ENCODE measurements around the gene AATF. TPM values are rescaled to one million over a fixed set of nuclear protein-coding genes. Genes with fewer than 3 reads are reported as not detected.

The AATF gene
- total and polyA plus RNA-seq, 9 of the 15 experiments (the other 6 are each of a cell fraction or from before 2014, with no cell fraction given): 34.5 to 133 (median 90.1) TPM

DNA sequence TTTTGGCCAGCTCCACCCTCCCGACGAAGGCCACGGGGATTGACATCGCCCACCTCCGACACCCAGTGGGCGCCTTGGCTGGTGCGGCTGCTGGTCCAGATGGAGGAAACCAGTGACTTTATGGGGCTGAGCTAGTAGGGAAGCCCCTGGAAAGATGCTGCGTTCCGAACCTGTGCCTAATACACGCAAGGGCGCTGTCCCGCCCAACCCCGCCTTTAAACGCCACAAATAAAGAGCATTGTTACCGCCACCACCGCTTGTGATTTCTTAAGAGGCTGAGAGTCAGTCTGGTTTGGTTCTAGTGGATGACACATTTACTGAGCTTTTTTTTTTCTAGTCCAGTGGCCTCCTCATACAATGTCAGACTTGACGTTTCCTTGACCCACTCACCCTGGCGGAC lies 107.9 kb downstream of the AATF start:
- no peak overlapping the region for H3K4me2 ChIP-seq (ENCODE audit: insufficient read depth, low read length)
- no TSS peak for BruUV-seq (replicated peaks)
- H3K79me2 ChIP-seq (ENCODE audit: control insufficient read depth, insufficient read depth, low read length): no peaks in the 10 kb centered on the region
- no peak for FAIRE-seq
- ChIA-PET POLR2A (no interaction called here), CTCF (ENCODE audit: low intra/inter-chr PET ratio) (no interaction called here)
- no peaks in the 10 kb centered on the region for H3K9me3 ChIP-seq (replicated peaks; ENCODE audit: control insufficient read depth, insufficient read depth, low read depth, low read length)
- no peak overlapping the region for H3K27ac ChIP-seq (ENCODE audit: extremely low read depth, low read depth, low read length)
- in situ Hi-C loops (cut with MboI) (no loop called here), intact Hi-C loops (cut with micrococcal nuclease) (no loop called here)
- DNase-seq (ENCODE audit: extremely low read depth in 1 of 4, low spot score in 3 of 4): no peak
- H4K20me1 ChIP-seq (replicated peaks; ENCODE audit: control insufficient read depth, insufficient read depth, low read length): 0 out of 2 replicates have a peak, but pooled peaks cover 3% of the 10 kb centered on the region
- H3K9me1 ChIP-seq (ENCODE audit: control insufficient read depth, insufficient read depth, low read length): no peaks in the 10 kb centered on the region
- H2AFZ ChIP-seq (ENCODE audit: low read depth, low read length): no peak overlapping the region
- peaks cover 2 to 8% of the 10 kb centered on the region in 2 experiments; a peak in 2 of 5 replicates for H3K27me3 ChIP-seq (ENCODE audit: control insufficient read depth in 2 of 2, insufficient read depth in 2 of 2, low read length in 2 of 2)
- WGBS (ENCODE audit: insufficient coverage, low coverage, missing lambda C conversion rate): 94% methylated on average over 16 of the region's 18 CpGs
- no peak overlapping the region for H3K4me3 ChIP-seq
- H3K4me1 ChIP-seq (replicated peaks in 1 of 2; ENCODE audit: control insufficient read depth in 2 of 2, insufficient read depth in 2 of 2, low read length in 2 of 2): no peaks in the 10 kb centered on the region
- H3K9ac ChIP-seq (ENCODE audit: insufficient read depth in 1 of 2, low read depth in 2 of 2, low read length in 2 of 2): no peak overlapping the region
- ATAC-seq: no peak
- H3K36me3 ChIP-seq (ENCODE audit: control insufficient read depth, insufficient read depth, low read length): peaks cover 32% of the 10 kb centered on the region; the same call in 2 of the 3 replicates
- TF ChIP-seq, protein P1, sequence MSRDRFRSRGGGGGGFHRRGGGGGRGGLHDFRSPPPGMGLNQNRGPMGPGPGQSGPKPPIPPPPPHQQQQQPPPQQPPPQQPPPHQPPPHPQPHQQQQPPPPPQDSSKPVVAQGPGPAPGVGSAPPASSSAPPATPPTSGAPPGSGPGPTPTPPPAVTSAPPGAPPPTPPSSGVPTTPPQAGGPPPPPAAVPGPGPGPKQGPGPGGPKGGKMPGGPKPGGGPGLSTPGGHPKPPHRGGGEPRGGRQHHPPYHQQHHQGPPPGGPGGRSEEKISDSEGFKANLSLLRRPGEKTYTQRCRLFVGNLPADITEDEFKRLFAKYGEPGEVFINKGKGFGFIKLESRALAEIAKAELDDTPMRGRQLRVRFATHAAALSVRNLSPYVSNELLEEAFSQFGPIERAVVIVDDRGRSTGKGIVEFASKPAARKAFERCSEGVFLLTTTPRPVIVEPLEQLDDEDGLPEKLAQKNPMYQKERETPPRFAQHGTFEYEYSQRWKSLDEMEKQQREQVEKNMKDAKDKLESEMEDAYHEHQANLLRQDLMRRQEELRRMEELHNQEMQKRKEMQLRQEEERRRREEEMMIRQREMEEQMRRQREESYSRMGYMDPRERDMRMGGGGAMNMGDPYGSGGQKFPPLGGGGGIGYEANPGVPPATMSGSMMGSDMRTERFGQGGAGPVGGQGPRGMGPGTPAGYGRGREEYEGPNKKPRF (IDR thresholded peaks at IDR 0.05; ENCODE audit: low read depth, low read length): no peak
- TF ChIP-seq, protein P2, sequence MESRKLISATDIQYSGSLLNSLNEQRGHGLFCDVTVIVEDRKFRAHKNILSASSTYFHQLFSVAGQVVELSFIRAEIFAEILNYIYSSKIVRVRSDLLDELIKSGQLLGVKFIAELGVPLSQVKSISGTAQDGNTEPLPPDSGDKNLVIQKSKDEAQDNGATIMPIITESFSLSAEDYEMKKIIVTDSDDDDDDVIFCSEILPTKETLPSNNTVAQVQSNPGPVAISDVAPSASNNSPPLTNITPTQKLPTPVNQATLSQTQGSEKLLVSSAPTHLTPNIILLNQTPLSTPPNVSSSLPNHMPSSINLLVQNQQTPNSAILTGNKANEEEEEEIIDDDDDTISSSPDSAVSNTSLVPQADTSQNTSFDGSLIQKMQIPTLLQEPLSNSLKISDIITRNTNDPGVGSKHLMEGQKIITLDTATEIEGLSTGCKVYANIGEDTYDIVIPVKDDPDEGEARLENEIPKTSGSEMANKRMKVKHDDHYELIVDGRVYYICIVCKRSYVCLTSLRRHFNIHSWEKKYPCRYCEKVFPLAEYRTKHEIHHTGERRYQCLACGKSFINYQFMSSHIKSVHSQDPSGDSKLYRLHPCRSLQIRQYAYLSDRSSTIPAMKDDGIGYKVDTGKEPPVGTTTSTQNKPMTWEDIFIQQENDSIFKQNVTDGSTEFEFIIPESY (CRISPR knock-in tag; IDR thresholded peaks at IDR 0.05): peak; percentile 76
